Keratinocyte (primary cell): Measurements from ENCODE around the gene LAMTOR5.

Experiments
- EZH2 ChIP-seq: IDR thresholded peaks from one replicate; pipeline ENCODE4 v1.6.1; 2012; ENCODE audit warnings: inconsistent platforms, mild to moderate bottlenecking, low read length, moderate library complexity
- TF ChIP-seq, protein P1 (sequence below), 3 experiments: IDR thresholded peaks in 1 of 3; conservative IDR thresholded peaks in 1 of 3; optimal IDR thresholded peaks in 1 of 3; 2 replicates in 2 of 3; 3 replicates in 1 of 3; pipeline versions ENCODE3 to v1.5.1; 2011; ENCODE audit warnings: low read length in 3 of 3, mild to moderate bottlenecking in 3 of 3, moderate library complexity in 2 of 3, control low read depth in 1 of 3, inconsistent platforms in 1 of 3; ENCODE audit not compliant: insufficient read depth in 2 of 3; ENCODE audit errors: extremely low read depth in 1 of 3

GRCh38 chr1:110452330-110452729 lies 44.8 kb upstream of the LAMTOR5 start:
- TF ChIP-seq, protein P1, sequence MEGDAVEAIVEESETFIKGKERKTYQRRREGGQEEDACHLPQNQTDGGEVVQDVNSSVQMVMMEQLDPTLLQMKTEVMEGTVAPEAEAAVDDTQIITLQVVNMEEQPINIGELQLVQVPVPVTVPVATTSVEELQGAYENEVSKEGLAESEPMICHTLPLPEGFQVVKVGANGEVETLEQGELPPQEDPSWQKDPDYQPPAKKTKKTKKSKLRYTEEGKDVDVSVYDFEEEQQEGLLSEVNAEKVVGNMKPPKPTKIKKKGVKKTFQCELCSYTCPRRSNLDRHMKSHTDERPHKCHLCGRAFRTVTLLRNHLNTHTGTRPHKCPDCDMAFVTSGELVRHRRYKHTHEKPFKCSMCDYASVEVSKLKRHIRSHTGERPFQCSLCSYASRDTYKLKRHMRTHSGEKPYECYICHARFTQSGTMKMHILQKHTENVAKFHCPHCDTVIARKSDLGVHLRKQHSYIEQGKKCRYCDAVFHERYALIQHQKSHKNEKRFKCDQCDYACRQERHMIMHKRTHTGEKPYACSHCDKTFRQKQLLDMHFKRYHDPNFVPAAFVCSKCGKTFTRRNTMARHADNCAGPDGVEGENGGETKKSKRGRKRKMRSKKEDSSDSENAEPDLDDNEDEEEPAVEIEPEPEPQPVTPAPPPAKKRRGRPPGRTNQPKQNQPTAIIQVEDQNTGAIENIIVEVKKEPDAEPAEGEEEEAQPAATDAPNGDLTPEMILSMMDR (optimal IDR thresholded peaks at IDR 0.05 in 1 of 3, IDR thresholded peaks at IDR 0.05 in 1 of 3, conservative IDR thresholded peaks at IDR 0.05 in 1 of 3; ENCODE audit: extremely low read depth in 1 of 3, insufficient read depth in 2 of 3, low read length in 3 of 3), result no peak
- no peak for TF ChIP-seq EZH2
